DLD1 (cell line): ENCODE results near the gene ASMTL.
"Not testable (repeated sequence)": the region's sequence is repeated elsewhere in the genome, so short reads cannot be mapped to it uniquely, and the experiment has no call there.

ENCODE experiments used
- in situ Hi-C: cut with HindIII; loops from 2 replicates; pipeline ENCODE4 v1.10.0; 2017; ENCODE audit warnings: low sequenced_read_pairs

The ASMTL gene

DNA sequence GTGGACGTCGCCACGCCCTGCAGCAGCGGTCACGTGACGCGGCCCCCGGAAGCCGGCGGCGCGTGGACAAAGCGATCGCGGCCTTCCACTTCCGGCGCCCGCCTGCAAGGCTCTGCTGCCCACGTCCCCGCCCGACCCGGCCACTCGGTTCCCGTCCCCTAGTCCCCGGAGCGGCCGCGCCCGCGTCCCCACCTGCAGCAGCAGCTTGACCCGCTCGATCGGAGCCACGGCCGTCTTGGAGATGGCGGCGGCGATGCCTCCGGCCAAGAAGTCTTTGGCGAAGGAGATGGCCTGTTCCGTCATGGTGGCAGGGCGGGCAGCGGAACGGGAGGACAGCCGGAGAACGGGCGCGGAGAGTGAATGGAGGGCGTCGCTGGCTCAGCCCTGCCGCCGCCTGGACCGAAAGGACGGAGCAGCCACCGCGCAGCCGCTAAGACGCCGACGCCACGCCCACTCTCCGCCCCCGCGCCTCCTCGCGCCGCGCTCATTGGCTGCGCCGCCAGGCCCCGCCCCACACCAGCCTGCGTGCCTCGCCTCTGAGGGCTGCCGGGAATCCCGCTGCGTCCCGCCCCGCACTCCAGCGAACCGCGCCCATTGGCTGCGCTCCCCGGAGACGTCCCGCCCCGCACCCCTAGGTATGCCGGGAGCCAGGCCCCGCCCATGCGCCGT lies 60.9 kb downstream of the ASMTL start, which contains the start of gene SLC25A6:
Gene SLC25A6, minus strand, starts transcription at position 407 of the 669 bp plus-strand sequence. Its CDS starts 104 bp downstream, at position 303.
- in situ Hi-C loops = no loop called here

DNA sequence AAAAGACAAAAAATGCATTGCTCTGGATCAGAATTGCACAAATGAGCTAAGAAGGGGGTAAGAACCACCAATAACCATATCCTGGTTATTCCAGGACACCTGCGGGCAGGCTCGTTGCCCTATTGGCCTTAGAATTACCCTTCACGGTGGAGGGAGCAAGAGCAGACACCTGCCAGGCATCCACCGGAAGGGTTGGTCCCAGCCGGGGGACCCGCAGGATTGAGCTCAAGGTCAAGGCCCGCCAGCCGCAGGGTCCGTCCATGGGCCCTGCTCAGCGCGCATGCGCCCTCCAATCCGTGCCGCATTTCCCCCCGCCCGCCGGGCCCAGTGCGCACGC lies 61.4 kb downstream of the ASMTL start:
- in situ Hi-C loops = no loop called here

DNA sequence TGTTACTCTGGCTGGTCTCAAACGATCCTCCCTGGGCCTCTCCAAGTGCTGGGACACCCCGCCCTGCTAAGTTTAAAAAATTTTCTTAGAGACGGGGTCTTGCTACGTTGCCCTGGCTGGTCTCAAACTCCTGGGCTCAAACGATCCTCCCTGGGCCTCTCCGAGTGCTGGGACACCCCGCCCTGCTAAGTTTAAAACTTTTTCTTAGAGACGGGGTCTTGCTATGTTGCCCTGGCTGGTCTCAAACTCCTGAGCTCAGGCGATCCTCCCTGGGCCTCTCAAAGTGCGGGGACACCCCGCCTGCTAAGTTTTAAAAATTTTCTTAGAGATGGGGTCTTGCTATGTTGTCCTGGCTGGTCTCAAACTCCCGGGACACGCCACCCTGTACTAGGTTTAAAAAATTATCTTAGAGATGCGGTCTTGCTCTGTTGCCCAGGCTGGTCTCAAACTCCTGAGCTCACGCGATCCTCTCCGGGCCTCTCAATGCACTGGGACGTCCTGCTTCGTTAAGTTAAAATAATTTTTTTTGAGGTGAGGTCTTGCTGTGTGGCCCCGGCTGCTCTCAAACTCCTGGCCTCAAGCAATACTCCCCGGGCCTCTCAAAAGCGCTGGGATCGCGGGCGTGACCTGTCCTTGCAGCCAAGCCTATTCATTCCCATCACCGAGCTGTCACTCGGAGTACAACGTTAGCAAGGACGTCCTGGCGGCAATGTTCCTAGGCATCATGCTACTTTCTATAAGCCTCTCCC lies 61.9 kb downstream of the ASMTL start:
- in situ Hi-C loops = no loop called here

DNA sequence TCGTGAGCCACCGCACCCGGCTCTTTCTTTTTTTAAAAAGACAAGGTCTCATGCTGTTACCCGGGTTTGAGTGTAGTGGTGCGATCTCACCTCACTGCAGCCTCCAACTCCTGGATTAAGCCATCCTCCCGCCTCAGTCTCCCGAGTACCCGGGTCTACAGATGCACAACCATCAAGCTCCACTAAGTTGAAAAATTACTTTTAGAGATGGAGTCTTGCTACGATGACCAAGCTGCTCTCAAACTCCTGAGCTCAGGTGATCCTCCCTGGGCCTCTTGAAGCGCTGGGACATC lies 62.8 kb downstream of the ASMTL start:
- in situ Hi-C loops = no loop called here

GRCh38 chrX:1389181-1389992 lies 63.3 kb downstream of the ASMTL start:
- in situ Hi-C loops = no loop called here

DNA sequence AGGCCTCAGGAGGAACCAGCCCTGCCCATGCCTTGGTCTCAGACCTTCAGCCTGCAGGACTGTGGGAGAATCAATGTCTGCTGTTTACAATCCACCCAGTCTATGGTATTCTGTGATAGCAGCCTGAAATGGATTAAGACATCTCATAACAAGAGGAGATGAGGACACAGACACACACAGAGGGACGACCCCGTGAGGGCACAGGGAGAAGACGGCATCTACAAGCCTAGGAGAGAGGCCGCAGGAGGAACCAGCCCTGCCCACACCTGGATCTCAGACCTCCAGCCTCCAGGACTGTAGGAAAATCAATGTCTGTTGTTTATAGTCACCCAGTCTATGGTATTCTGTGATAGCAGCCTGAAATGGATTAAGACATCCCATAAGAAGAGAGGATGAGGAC lies 64.1 kb downstream of the ASMTL start:
- in situ Hi-C loops = no loop called here

- in situ Hi-C loops = no loop called here
These were observed 65.5 kb downstream of the ASMTL start for GRCh38 chrX:1387141-1387776.

DNA sequence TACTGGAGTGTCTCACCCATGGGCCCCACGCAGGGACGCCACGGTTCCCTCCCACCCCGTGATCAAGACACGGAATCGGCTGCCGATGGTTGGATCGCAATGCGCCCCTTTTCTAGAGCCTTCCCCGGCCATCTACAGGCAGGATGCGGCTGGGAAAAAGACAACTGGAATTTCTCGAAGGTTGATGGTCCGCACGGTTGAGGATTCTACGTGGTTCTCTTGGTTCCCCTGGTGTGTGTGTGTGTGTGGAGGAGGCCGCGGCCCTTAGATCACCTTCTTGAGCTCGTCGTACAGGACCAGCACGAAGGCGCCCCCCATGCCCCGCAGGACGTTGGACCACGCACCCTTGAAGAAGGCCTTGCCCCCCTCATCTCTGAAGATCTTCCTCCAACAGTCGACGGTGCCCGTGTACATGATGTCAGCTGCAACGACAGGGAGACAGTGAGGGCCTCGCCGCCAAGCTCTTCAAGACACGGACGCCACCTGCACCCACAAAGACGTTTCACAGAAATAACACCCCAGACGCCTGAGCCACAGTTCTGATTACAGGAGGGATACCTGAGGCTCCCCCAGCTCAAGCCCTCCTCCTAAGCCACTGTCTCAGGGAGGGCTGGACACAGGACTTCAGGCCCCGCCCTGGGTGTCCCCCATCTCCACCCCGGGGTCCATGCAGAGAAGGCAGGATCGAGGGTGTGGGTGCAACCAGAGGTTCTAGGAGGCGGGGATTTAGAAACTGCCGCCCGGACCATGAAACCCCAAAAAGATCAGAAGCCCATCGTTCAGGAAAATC lies 66.2 kb downstream of the ASMTL start:
- in situ Hi-C loops = no loop called here

DNA sequence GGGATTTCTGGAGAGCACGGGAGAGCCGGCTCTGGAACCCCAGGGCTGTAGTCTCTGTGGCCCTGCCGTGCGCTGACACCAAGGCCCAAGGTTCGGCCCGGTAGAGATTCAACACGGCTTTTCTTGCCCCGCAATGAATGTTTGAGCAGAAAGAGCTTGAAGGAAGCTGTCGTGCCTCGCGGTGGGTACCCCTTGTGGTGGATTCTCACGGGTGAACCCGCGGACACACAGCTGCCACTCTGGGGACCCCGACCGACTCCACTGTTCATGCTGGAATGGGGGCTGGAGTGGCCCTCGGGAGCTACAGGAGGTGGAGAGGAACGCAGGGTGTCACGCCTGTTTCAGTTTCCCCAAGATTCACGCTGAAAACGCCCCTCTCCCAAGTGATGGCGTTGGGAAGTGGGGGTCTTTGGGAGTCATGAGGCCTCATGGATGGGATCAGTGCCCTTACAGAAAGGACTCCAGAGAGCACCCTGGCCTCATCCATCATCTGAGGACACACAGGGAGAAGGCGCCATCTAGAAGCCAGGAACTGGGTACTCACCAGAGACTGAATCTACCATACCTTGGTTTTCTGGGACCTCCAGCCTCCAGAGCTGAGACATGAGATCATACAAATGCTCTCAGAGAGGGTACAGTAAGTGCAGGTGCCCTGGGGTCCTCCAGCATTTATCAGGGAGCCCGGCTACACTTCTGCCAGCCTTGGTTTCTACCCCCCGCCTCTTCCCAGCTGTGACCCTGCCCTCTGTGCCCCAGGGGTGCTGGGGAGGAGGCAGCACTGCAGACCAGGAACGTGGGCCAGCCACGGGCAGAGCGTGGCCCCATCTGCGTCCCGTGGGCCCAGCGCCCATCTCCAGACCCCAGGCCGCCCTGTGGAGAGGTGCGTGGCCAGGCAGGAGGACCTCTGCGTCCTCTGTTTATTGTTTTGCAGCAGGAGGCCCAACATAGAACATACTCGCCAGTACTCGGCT lies 67.2 kb downstream of the ASMTL start:
- in situ Hi-C loops = no loop called here

DNA sequence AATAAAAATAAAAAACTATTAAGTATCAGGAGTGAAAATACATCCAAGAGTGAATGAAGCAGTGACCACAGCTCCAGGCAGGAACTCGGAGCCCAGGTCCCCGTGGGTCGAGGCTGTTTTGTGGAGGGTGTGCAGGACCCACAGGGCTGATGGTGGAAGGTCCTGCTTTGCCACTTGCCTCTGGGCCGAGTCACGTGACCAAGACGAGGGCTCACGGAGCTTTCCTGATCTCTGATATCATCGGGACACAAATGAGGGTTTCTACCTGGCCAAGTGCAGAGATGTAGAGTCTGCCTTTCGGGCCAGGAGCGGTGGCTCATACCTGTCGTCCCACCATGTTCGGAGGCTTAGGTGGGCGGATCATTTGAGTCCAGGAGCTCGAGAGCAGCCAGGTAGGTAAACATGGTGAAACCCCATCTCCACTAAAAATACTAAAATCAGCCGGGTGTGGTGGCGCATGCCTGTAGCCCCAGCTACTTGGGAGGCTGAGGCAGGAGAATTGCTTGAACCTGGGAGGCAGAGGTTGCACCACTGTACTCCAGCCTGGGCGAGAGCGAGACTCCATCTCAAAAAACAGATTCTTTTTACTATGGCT lies 68.0 kb downstream of the ASMTL start:
- in situ Hi-C loops = no loop called here

DNA sequence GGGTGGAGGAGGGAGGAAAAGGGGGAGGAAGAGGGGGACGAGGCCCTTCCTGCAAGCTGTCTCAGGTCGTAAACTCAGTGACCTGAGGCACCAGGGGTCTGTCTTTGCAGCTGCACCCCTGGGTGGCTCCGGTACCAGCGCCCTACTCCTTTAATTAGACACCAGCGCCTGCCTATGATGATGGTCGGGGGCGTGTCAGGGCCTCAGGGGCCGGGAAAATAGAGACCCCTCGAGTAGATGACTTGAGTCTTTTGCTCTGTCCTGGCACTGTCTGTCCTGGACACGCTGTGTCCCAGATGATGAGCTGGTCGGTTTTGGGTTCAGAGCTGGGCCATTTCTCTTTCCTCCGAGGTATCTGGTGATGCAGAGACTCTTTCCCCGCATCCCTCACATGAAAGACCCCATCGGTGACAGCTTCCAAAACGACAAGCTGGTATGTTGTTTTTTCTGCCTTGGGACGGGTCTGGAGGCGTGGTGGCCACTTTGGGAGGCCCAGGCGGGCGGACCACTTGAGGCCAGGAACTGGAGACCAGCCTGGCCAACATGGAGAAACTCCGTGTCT lies 72.0 kb downstream of the ASMTL start:
- in situ Hi-C loops = no loop called here

GRCh38 chrX:1378306-1378759 lies 74.4 kb downstream of the ASMTL start:
- in situ Hi-C loops = no loop called here

DNA sequence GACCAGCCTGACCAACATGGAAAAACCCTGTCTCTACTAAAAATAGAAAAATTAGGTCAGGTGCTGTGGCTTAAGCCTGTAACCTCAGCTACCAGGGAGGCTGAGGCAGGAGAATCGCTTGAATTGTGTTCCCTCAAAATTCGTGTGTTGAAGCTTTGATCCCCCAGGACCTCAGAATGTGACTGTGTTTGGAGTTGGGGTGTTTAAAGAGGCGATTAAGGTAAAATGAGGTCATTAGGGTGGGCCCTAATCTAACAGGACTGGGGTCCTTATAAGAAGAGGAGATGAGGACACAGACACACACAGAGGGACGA lies 84.4 kb downstream of the ASMTL start:
- in situ Hi-C loops = no loop called here

- in situ Hi-C loops = not testable (repeated sequence)
These were observed 86.3 kb downstream of the ASMTL start for GRCh38 chrX:1366363-1366762.

DNA sequence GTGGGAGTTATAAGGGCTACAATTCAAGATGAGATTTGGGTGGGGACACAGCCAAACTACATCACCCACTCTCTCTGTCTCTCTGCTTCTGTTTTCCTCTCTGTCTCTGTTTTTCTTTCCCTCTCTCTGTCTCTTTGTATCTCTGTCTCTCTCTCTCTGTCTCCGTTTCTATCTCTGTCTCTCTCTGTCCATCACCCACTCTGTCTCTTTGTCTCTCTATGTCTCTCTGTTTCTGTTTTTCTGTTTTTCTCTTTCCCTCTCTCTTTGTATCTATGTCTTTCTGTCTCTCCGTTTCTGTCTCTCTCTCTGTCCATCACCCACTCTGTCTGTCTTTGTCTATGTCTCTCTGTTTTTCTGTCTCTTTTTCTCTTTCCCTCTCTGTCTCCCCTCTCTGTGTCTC lies 90.8 kb downstream of the ASMTL start:
- in situ Hi-C loops = no loop called here

- in situ Hi-C loops = no loop called here
These were observed 91.4 kb downstream of the ASMTL start for GRCh38 chrX:1361275-1361674.

DNA sequence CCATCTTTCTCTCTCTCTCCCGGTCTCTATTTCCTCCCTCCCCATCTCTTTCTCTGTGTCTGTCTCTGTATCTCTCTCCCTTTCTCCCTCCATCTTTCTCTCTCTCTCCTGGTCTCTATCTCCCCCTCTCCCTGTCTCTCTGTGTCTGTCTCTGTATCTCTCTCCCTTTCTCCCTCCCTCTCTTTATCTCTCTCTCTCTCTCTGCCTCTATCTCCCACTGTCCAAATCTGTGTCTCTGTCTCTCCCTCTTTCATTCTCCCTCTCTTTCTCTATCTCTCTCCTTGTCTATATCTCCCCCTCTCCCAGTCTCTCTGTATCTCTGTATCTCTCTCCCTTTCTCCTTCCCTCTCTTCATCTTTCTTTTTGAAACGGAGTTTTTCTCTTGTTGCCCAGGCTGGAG lies 92.5 kb downstream of the ASMTL start:
- in situ Hi-C loops = no loop called here

- in situ Hi-C loops = no loop called here
These were observed 93.2 kb downstream of the ASMTL start for GRCh38 chrX:1359477-1359873.
